Keratinocyte (primary cell): ENCODE results near the gene C9orf153.

Experiments
- CTCF ChIP-seq, 3 experiments: IDR thresholded peaks in 1 of 3; conservative IDR thresholded peaks in 1 of 3; optimal IDR thresholded peaks in 1 of 3; 2 replicates in 2 of 3; 3 replicates in 1 of 3; pipeline versions ENCODE3 to v1.5.1; 2011; ENCODE audit warnings: low read length in 3 of 3, mild to moderate bottlenecking in 3 of 3, moderate library complexity in 2 of 3, control low read depth in 1 of 3, inconsistent platforms in 1 of 3; ENCODE audit not compliant: insufficient read depth in 2 of 3; ENCODE audit errors: extremely low read depth in 1 of 3
- EZH2 ChIP-seq: IDR thresholded peaks from one replicate; pipeline ENCODE4 v1.6.1; 2012; ENCODE audit warnings: inconsistent platforms, mild to moderate bottlenecking, low read length, moderate library complexity

GRCh38 chr9:86217076-86217755 is 42.2 kb downstream of the C9orf153 start:
- no peak for TF ChIP-seq CTCF (optimal IDR thresholded peaks at IDR 0.05 in 1 of 3, IDR thresholded peaks at IDR 0.05 in 1 of 3, conservative IDR thresholded peaks at IDR 0.05 in 1 of 3; ENCODE audit: extremely low read depth in 1 of 3, insufficient read depth in 2 of 3, low read length in 3 of 3)
- TF ChIP-seq EZH2: no peak
